Epidermal melanocyte (primary cell): ENCODE results near the gene NISCH.

Source experiments
- DNase-seq: peaks from one replicate; pipeline ENCODE4 v3.0.0; 2011; ENCODE audit warnings: low spot score; ENCODE audit not compliant: insufficient read length

NISCH gene

DNA sequence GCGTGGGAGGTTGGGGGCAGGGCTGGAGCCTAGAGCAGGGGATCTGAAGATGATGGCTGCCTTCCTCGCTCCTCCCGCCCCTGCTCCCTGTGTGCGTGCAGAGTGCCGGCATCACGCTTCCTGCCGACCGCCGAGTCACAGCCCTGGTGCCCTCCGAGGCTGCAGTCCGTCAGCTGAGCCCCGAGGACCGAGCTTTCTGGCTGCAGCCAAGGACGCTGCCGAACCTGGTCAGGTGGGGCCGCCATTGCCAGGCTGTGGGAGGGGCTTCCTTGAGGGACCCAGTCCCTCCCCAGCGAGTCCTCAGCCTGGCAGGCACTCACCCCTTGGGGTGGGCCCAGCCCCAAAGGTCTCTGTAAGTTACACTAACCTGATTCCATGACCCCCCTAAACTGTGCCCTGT, 57.3 kb downstream of the NISCH start:
- DNase-seq, result no peak

DNA sequence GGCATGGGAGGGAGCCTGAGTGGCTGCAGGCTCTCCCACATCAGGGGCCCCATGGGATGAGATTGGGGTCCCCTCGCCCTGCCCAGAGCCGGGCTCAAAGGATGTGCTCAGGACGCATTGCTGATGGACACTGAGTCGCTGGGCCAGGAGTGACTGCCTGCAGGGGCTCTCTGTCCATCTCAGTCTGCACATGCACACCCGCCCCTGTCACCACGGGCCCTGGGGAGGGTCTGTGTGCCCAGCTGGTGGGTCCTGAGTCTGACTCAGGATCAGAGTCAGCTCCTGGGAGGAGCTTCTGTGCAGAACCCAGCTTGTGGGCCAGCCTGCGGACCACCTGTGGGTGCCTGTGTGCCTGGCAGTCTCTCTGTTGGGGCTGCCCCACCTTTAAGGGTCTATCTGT, 57.9 kb downstream of the NISCH start:
- DNase-seq, result no peak

DNA sequence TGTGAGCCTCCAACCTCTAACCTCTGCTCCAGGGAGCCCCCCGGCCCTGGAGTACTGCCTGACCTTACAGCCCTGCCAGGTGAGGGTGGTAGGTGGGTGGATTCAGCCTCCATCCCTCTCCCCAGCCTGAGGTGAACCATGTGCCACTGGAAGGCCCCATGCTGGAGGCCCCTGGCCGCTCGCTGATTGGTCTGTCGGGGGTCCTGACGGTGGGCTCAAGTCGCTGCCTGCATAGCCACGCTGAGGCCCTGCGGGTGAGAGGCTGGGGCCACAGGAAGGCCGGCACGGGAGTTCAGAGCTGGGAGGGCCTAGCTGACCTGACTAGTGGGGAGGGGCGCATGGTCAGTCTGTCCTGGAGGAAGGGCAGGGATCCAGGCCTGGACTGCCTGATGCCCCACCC, 59.2 kb downstream of the NISCH start:
- DNase-seq, result no peak

DNA sequence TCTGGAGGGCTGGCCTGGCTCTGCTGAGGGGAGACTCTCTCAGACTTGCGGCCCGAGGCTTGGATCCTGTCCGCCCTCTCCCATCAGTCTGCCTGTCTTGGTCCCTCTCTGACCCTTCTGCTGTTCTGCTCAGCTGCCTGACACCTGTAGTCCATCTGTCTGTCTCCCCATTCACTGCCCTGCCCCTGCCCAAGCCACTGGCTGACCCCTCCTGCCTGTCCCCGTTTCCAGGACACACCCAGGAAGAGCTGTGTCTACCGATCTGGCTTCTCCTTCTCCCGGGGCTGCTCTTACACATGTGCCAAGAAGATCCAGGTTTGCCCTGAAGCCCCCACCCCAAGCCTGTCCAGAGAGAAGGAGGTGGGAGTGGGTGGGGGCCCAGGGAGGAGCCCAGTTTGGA, 59.8 kb downstream of the NISCH start:
- DNase-seq, result no peak

DNA sequence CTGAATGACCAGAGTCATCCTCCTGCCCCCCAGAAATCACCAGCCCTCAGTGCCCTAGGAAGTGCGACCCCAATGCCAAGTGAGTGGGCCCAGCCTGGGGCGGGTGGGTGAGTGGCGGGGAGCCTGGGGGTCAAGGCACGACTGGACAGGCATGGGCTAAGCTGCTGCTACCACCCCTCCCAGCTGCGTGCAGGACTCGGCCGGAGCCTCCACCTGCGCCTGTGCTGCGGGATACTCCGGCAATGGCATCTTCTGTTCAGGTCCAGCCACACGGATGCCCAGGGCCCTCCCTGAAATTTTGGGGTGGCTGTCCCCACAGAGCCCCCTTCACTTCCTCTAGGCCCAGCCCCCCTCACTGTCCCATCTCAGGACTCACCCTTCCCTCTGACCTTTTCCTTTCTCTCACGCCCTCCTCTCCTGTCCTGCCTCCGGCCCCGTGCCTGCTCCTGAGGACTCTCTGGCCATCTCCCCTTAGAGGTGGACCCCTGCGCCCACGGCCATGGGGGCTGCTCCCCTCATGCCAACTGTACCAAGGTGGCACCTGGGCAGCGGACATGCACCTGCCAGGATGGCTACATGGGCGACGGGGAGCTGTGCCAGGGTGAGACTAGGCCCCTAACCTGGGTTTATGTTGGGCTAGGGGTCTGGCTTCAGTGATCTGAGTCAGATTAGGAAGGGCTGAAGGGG, 61.2 kb downstream of the NISCH start:
- DNase-seq, result no peak

DNA sequence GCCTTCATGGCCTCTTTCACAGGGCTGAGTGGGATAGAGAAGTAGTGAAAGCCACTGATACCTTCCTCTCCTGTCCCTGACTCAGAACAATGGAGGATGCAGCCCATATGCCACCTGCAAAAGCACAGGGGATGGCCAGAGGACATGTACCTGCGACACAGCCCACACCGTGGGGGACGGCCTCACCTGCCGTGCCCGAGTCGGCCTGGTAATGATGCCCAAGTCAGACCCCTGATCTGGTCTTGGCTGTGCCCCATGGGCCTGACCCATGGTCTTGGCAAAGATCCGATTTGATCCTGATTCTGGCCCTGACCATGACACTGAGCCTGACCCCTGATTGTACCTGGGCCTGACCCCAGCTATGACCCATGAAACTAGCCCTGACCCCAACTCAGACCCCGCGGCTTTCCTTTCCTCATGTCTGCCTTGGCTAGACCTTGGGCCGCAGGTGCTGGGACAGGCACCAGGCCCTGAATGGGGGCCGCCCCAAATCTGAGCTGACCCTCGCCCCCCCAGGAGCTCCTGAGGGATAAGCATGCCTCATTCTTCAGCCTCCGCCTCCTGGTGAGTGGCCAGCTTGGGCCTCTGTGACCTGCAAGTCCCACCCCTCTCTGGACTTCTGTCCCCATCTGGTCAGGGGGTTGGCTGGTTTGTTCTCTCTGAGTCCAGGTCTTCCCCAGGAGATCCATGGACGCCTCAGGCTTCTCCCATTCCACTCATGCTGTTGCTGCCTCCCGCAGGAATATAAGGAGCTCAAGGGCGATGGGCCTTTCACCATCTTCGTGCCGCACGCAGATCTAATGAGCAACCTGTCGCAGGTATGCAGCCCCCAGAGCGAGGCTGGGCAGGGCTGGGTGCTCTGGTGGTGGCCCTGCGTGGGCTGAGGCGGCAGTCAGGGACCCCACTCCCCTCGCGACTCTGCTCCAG, 62.7 kb downstream of the NISCH start:
- DNase-seq, result no peak

DNA sequence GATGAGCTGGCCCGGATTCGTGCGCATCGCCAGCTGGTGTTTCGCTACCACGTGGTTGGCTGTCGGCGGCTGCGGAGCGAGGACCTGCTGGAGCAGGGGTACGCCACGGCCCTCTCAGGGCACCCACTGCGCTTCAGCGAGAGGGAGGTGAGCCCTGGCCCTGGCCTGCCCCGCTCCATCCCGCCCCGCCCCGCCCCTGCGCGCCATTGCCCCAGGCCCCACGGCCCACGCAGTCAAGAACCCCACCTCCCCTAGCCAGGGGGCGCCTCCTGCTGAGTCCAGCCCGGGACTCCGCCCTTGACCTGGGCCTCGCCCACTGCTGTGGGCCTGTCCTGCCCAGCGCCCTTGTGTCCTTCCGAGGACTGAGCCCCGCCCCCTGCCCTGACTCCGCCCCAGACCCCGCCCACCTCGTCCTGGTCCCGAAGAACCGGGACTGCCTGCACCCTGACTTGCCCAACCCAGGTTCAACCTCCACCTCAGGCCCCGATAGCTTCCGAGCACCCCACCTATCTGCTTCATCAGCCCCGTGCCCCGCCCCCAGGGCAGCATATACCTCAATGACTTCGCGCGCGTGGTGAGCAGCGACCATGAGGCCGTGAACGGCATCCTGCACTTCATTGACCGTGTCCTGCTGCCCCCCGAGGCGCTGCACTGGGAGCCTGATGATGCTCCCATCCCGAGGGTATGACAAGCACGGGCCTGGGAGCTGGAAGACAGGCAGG, 63.5 kb downstream of the NISCH start:
- no peak for DNase-seq

DNA sequence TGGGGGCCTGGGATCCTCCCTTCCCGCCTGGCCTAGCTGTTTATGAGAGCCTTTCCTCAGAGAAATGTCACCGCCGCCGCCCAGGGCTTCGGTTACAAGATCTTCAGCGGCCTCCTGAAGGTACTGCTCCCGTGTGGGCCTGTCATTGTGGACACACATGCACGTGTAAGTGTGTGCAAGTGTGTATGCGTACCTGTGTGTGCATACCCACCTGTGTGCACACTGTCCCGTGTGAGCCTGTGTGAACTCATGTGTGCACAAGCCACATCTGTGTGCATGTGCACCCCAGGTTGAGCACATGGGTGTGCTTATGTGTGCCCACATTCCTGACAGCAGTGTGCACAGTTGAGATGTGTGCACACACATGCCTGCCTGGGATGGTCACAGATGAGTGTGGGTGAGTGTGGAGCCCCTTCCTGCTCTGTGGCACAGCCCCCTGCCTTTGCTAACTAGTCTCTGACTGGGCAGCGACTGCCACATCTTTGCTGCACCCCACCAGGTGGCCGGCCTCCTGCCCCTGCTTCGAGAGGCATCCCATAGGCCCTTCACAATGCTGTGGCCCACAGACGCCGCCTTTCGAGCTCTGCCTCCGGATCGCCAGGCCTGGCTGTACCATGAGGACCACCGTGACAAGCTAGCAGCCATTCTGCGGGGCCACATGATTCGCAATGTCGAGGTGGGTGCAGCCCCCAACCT, 64.2 kb downstream of the NISCH start:
- no peak for DNase-seq

DNA sequence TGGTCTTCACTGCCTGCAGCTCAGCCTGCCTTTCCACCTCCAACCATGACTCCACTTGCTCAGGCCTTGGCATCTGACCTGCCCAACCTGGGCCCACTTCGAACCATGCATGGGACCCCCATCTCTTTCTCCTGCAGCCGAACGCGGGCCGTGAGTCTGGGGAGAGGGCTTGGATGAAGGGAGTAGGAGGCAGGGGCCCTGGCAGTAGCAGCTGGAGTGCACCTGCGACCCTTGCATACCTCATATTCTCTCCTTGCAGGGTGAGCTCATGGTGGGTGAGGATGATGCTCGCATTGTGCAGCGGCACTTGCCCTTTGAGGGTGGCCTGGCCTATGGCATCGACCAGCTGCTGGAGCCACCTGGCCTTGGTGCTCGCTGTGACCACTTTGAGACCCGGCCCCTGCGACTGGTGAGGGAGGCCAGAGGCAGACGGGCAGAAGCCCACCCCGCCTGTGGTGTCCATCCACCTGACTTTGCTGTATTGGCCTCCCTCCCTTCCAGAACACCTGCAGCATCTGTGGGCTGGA, 64.8 kb downstream of the NISCH start:
- no peak for DNase-seq

DNA sequence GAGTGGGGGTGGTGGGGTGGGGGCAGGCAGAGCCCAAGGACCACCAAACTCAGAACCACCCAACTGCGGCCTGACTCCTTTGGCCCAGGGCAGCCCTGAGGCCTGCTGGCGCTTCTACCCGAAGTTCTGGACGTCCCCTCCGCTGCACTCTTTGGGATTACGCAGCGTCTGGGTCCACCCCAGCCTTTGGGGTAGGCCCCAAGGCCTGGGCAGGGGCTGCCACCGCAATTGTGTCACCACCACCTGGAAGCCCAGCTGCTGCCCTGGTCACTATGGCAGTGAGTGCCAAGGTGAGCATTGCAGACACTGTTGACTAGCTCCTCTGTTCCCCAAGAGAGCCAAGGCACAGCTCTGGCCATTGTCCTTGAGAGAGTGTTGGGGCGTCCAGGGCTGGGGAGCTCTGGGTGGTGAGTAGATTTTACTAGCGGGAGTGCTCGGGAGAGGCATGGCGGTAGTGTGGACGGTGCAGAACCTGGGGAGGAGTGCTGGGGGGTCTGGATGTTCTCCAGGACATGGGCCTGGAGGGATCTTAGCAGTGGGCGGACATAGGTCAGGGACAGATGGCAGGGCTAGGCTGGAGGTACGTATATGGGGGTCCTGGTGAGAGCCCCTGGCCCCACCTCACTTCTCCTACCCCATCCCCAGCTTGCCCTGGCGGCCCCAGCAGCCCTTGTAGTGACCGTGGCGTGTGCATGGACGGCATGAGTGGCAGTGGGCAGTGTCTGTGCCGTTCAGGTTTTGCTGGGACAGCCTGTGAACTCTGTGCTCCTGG, 65.5 kb downstream of the NISCH start:
- no peak for DNase-seq

DNA sequence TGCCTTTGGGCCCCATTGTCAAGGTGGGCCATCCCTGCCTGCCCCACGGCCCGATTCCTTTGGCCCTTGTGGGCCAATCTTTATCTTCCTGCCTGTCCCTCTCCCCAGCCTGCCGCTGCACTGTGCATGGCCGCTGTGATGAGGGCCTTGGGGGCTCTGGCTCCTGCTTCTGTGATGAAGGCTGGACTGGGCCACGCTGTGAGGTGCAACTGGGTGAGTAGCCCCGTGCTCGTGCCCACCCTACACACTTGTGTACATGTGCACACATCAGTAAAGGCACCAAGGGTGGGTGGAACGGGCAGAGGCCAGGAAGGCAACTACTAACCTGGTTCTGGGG, 66.1 kb downstream of the NISCH start:
- no peak for DNase-seq

DNA sequence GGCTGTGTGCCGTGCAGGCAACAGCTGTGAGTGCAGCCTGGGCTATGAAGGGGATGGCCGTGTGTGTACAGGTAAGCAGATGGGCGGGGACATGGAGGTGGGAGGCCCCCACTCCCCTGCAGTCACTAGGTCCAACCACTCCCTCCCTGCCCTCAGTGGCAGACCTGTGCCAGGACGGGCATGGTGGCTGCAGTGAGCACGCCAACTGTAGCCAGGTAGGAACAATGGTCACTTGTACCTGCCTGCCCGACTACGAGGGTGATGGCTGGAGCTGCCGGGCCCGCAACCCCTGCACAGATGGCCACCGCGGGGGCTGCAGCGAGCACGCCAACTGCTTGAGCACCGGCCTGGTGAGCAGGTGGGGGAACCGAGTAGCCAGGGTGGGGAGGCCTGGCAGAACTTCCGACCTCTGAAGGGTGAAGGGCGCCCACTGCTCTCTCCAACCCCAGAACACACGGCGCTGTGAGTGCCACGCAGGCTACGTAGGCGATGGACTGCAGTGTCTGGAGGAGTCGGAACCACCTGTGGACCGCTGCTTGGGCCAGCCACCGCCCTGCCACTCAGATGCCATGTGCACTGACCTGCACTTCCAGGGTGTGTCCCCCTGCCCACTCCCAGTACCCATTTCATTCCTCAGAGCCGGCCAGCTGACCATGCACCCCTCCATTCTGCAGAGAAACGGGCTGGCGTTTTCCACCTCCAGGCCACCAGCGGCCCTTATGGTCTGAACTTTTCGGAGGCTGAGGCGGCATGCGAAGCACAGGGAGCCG, 66.7 kb downstream of the NISCH start:
- DNase-seq, result no peak

DNA sequence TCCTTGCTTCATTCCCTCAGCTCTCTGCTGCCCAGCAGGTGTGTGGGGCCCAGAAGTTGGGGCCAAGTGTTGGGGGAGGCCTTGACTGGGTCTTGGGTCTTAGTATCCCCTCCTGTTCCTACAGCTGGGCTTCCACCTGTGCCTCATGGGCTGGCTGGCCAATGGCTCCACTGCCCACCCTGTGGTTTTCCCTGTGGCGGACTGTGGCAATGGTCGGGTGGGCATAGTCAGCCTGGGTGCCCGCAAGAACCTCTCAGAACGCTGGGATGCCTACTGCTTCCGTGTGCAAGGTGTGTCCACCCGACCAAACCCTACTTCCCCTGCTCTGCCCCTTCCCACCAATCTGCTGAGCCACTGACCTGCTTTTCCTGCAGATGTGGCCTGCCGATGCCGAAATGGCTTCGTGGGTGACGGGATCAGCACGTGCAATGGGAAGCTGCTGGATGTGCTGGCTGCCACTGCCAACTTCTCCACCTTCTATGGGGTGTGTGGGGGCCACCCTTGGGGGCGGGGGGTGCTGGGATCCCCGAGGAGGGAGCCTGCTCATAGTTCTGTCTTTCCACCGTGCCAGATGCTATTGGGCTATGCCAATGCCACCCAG, 67.3 kb downstream of the NISCH start:
- DNase-seq, result no peak

DNA sequence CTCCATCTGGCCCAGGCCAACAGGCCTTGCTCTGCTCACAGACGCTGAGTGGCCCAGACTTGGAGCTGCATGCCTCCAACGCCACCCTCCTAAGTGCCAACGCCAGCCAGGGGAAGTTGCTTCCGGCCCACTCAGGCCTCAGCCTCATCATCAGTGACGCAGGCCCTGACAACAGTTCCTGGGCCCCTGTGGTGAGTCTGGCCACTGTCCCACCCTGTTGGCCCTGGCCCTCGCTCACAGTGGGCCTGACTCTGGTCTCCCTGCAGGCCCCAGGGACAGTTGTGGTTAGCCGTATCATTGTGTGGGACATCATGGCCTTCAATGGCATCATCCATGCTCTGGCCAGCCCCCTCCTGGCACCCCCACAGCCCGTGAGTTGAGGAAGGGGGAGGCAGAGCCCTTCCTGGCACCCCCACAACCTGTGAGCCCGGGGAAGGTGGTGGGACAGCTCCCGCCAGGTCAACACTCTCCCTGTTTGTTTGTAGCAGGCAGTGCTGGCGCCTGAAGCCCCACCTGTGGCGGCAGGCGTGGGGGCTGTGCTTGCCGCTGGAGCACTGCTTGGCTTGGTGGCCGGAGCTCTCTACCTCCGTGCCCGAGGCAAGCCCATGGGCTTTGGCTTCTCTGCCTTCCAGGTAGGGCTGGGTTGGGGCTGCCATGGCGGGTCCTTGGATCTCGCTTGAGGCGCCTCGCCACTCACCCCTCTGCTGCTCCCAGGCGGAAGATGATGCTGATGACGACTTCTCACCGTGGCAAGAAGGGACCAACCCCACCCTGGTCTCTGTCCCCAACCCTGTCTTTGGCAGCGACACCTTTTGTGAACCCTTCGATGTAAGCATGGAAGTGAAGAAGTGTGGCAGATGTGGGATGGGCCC, 68.2 kb downstream of the NISCH start:
- DNase-seq, result peak; percentile 7

DNA sequence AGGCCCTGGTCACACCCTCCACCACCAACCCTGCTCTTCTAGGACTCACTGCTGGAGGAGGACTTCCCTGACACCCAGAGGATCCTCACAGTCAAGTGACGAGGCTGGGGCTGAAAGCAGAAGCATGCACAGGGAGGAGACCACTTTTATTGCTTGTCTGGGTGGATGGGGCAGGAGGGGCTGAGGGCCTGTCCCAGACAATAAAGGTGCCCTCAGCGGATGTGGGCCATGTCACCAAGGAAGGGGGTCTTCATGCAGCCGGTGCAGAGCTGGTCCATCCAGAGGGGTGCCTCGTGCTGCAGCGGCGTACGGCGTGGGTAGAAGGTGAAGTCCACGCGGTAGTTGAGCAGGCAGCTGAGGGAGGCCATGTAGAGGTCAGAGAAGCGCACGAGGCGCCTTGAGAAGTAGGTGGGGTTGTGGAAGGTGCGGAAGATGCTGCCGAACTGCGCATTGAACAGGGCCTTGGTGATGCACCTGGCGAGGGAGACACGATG, 68.9 kb downstream of the NISCH start:
- peak; percentile 5 for DNase-seq

DNA sequence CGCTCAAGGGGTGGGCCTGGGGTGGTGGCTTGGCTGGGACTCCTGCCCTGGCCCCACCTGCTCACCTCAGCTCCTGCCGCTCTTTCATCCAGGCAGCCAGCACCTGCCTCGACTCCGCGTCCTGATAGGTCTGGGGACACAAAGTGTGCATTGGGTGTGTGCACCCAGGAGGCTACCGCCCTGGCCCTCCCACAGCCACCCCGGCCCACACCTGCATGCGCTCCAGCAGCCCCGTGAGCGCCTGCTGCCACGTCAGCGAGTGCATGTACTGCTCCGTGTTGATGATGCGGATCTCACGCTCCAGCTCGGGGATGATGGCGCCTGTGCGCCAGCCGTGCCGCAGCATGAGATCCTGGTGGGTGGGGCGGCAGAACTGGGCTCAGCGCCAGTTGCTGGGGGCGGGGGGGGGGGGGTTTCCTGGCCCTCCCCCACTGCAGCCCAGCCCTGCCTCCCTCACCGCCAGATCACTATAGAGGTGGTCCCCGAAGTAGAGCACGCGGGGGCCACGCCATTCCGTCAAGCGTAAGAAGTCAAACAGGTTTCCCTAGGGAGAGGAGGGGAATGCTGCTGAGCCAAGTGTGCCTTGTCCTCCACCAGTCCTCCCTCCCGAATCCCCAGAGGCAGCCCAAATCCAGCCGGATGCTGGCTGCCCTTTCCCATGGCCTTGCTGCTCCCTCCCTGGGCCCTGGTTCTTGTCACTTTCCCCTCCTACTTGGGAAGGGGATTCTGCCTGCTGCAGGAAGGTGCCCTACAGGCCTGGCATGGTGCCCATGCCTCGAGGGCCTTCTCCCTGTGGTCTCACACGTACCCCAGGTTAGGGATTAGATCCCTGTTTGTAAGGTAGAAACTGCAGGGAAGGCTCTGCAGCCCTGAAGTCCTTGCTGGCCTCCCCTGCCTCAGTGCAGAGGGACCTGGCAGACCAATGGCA, 69.6 kb downstream of the NISCH start:
- DNase-seq, result peak; percentile 15
